ENCODE results near the gene BNC2.
A peak's percentile ranks its signal among the peaks of the same experiment; 100 is the strongest.

The BNC2 gene

GRCh38 chr9:16384993-16385392 lies 485.5 kb downstream of the BNC2 start (continued):
- TF ChIP-seq, protein P1, sequence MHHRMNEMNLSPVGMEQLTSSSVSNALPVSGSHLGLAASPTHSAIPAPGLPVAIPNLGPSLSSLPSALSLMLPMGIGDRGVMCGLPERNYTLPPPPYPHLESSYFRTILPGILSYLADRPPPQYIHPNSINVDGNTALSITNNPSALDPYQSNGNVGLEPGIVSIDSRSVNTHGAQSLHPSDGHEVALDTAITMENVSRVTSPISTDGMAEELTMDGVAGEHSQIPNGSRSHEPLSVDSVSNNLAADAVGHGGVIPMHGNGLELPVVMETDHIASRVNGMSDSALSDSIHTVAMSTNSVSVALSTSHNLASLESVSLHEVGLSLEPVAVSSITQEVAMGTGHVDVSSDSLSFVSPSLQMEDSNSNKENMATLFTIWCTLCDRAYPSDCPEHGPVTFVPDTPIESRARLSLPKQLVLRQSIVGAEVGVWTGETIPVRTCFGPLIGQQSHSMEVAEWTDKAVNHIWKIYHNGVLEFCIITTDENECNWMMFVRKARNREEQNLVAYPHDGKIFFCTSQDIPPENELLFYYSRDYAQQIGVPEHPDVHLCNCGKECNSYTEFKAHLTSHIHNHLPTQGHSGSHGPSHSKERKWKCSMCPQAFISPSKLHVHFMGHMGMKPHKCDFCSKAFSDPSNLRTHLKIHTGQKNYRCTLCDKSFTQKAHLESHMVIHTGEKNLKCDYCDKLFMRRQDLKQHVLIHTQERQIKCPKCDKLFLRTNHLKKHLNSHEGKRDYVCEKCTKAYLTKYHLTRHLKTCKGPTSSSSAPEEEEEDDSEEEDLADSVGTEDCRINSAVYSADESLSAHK (tag by site-specific recombination; IDR thresholded peaks at IDR 0.05) = no peak
- TF ChIP-seq ZNF292 (tag by site-specific recombination; IDR thresholded peaks at IDR 0.05; ENCODE audit: borderline replicate concordance, low read depth) (no peak), WT1 (tag by site-specific recombination; IDR thresholded peaks at IDR 0.05) (no peak)

DNA sequence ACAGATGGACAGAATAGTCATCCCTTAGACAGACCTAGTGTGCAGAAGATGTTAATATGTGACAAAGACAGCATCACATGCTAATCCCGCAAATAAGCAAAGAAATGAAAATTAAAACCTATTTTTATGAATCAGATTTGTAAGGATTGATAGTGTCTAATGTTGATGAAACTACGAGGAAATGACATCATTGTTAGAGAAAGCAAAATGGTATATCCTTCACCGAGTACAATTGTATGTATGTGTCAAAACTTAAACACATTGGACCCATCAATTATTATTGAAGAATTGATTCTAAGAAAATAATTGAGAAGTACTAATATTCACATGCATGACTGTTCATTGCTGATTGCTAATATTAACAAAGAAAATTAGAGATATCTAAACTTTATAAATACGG lies 493.2 kb downstream of the BNC2 start:
- Histone ChIP-seq H3K27ac (ENCODE audit: extremely low read depth, low read depth, low read length) (no peak overlapping the region), H3K4me3 (ENCODE audit: low read depth, low read length) (no peak overlapping the region), H3K36me3 (ENCODE audit: control insufficient read depth in 2 of 2, insufficient read depth in 1 of 2, low read length in 2 of 2) (no peaks in the 10 kb centered on the region), H3K9me3 (ENCODE audit: control insufficient read depth, insufficient read depth, low read depth, low read length) (no peaks in the 10 kb centered on the region), H3K4me1 (ENCODE audit: control insufficient read depth, insufficient read depth, low read length) (no peaks in the 10 kb centered on the region)
- ChIA-PET CTCF (no interaction called here), POLR2A (no interaction called here)
- TF ChIP-seq ATF2 (tag by site-specific recombination; IDR thresholded peaks at IDR 0.05; ENCODE audit: low read depth) (peak; percentile 53; the same call in 1 of the 2 replicates), ZNF354C (tag by site-specific recombination; IDR thresholded peaks at IDR 0.05; ENCODE audit: borderline replicate concordance, low read depth) (no peak), ZNF366 (tag by site-specific recombination; conservative IDR thresholded peaks at IDR 0.05) (no peak), ZNF449 (tag by site-specific recombination; IDR thresholded peaks at IDR 0.05) (no peak)

DNA sequence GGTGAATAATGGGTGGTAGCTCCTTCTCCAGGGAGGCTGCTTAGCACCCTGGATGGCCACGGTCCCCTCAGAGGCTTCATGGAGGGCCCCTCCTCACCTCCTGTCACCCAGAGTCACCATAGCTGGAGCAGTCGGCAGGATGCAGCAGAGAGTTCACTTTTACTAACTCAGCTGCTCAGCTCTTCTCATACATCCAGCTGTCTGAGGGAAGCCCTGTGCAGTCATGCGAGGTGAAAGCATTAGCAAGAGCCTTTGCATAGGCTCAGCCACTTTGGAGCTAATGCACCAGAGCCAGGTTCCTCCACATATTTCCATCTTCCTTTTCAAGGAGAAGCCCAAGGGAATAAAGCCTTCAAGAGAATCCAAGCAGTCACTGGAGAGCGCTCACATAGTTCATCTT lies 499.2 kb downstream of the BNC2 start:
- ChIA-PET CTCF (interaction anchor here (0.7 kb wide), 1 partner anchor 1012 kb away, joined by 4 read pairs; no protein-coding TSS in a partner anchor), POLR2A (interaction anchor here (0.6 kb wide), 1 partner anchor 78 kb away, joined by 3 read pairs; no protein-coding TSS in a partner anchor)
- no peaks in the 10 kb centered on the region for H3K36me3 ChIP-seq (ENCODE audit: control insufficient read depth in 2 of 2, insufficient read depth in 1 of 2, low read length in 2 of 2)
- H3K9me3 ChIP-seq (ENCODE audit: control insufficient read depth, insufficient read depth, low read depth, low read length) = no peaks in the 10 kb centered on the region
- no peak overlapping the region for H3K4me3 ChIP-seq (ENCODE audit: low read depth, low read length)
- no peak overlapping the region for H3K27ac ChIP-seq (ENCODE audit: extremely low read depth, low read depth, low read length)
- H3K4me1 ChIP-seq (ENCODE audit: control insufficient read depth, insufficient read depth, low read length) = no peaks in the 10 kb centered on the region
- no peak for TF ChIP-seq ZNF423 (tag by site-specific recombination; IDR thresholded peaks at IDR 0.05)
- no peak for TF ChIP-seq ZNF274 (IDR thresholded peaks at IDR 0.05; ENCODE audit: low read length)
- TF ChIP-seq ZNF274 (tag by site-specific recombination; IDR thresholded peaks at IDR 0.05; ENCODE audit: borderline replicate concordance) = no peak
- TF ChIP-seq ZNF174 (tag by site-specific recombination; IDR thresholded peaks at IDR 0.05) = no peak
- no peak for TF ChIP-seq ZNF776 (tag by site-specific recombination; IDR thresholded peaks at IDR 0.05; ENCODE audit: borderline replicate concordance)
- no peak for TF ChIP-seq RBAK (tag by site-specific recombination; IDR thresholded peaks at IDR 0.05)
- no peak for TF ChIP-seq ZNF19 (tag by site-specific recombination; IDR thresholded peaks at IDR 0.05; ENCODE audit: low read depth)
- no peak for TF ChIP-seq BCL11B (tag by site-specific recombination; IDR thresholded peaks at IDR 0.05; ENCODE audit: low read depth)
- no peak for TF ChIP-seq ZNF10 (tag by site-specific recombination; IDR thresholded peaks at IDR 0.05)
- TF ChIP-seq ZNF514 (tag by site-specific recombination; IDR thresholded peaks at IDR 0.05) = no peak
- TF ChIP-seq ZFHX2 (tag by site-specific recombination; conservative IDR thresholded peaks at IDR 0.05) = no peak
- no peak for TF ChIP-seq ZNF548 (tag by site-specific recombination; IDR thresholded peaks at IDR 0.05)
- TF ChIP-seq ZNF157 (tag by site-specific recombination; IDR thresholded peaks at IDR 0.05) = no peak
- TF ChIP-seq ZNF391 (tag by site-specific recombination; IDR thresholded peaks at IDR 0.05; ENCODE audit: borderline replicate concordance, low read depth) = no peak
- no peak for TF ChIP-seq PRDM1 (tag by site-specific recombination; IDR thresholded peaks at IDR 0.05)
- TF ChIP-seq GFI1B (tag by site-specific recombination; IDR thresholded peaks at IDR 0.05) = no peak
- no peak for TF ChIP-seq ZNF324 (tag by site-specific recombination; IDR thresholded peaks at IDR 0.05)
- TF ChIP-seq KLF17 (tag by site-specific recombination; IDR thresholded peaks at IDR 0.05) = no peak
- TF ChIP-seq ZNF18 (tag by site-specific recombination; IDR thresholded peaks at IDR 0.05) = no peak

Measured in HEK293 (cell line).